ENCODE data around the gene EMSY. TPM values are rescaled to one million over a fixed set of nuclear protein-coding genes. Genes with fewer than 3 reads are reported as not detected.

EMSY gene
- total RNA-seq, 6 experiments from 2014 or later = 6.1 to 15.2 (median 7.2) TPM

GRCh38 chr11:76459299-76459698 lies 14.5 kb downstream of the EMSY start:
- intact Hi-C loops (cut with DNase I) = no loop called here
- Histone ChIP-seq H3K4me3 (no peak overlapping the region), H3K27me3 (no peaks in the 10 kb centered on the region), H3K27ac (no peak overlapping the region), H3K36me3 (peaks cover 0 to 29% (median 1%) of the 10 kb centered on the region in 4 donors), H3K9me3 (no peaks in the 10 kb centered on the region), H3K4me1 (no peaks in the 10 kb centered on the region)
- peak; percentile 17 to 38 (median 30) for TF ChIP-seq CTCF (IDR thresholded peaks at IDR 0.05)
- TF ChIP-seq POLR2A (IDR thresholded peaks at IDR 0.05) = no peak
- ATAC-seq (no peak), DNase-seq (no peak)
- WGBS (ENCODE audit: insufficient coverage, low coverage, low lambda C conversion rate, missing lambda C conversion rate) = 75% methylated on average over 4 of the region's 4 CpGs

- 84% methylated on average over 3 of the region's 3 CpGs for WGBS (ENCODE audit: insufficient coverage, low coverage, low lambda C conversion rate, missing lambda C conversion rate)
- TF ChIP-seq POLR2A (IDR thresholded peaks at IDR 0.05) (no peak), CTCF (IDR thresholded peaks at IDR 0.05) (no peak)
- Histone ChIP-seq H3K36me3 (peaks cover 0 to 30% (median 1%) of the 10 kb centered on the region in 4 donors), H3K4me1 (no peaks in the 10 kb centered on the region), H3K27ac (no peak overlapping the region), H3K4me3 (no peak overlapping the region), H3K9me3 (no peaks in the 10 kb centered on the region), H3K27me3 (no peaks in the 10 kb centered on the region)
- intact Hi-C loops (cut with DNase I) = no loop called here
- DNase-seq (no peak), ATAC-seq (no peak)
These were observed 15.0 kb downstream of the EMSY start for GRCh38 chr11:76459846-76460245.

- Histone ChIP-seq H3K36me3 (peaks cover 0 to 26% (median 1%) of the 10 kb centered on the region in 4 donors), H3K4me3 (no peak overlapping the region), H3K27ac (no peak overlapping the region), H3K4me1 (no peaks in the 10 kb centered on the region), H3K9me3 (no peaks in the 10 kb centered on the region), H3K27me3 (no peaks in the 10 kb centered on the region)
- ATAC-seq (no peak), DNase-seq (no peak)
- TF ChIP-seq POLR2A (IDR thresholded peaks at IDR 0.05) = no peak
- no peak for TF ChIP-seq CTCF (IDR thresholded peaks at IDR 0.05)
- intact Hi-C loops (cut with DNase I) = no loop called here
These were observed 17.5 kb downstream of the EMSY start for GRCh38 chr11:76462317-76462716.

- H3K36me3 ChIP-seq = peaks cover 0 to 9% (median 3%) of the 10 kb centered on the region in 4 donors
- intact Hi-C loops (cut with DNase I) = no loop called here
- no peaks in the 10 kb centered on the region for H3K9me3 ChIP-seq
- TF ChIP-seq POLR2A (IDR thresholded peaks at IDR 0.05) (no peak), CTCF (IDR thresholded peaks at IDR 0.05) (no peak)
- no peaks in the 10 kb centered on the region for H3K27me3 ChIP-seq
- no peak for DNase-seq
- no peaks in the 10 kb centered on the region for H3K4me1 ChIP-seq
- WGBS (ENCODE audit: insufficient coverage, low coverage, low lambda C conversion rate, missing lambda C conversion rate) = 97% methylated on average over 4 of the region's 4 CpGs
- no peak for ATAC-seq
- H3K4me3 ChIP-seq = no peak overlapping the region
- no peak overlapping the region for H3K27ac ChIP-seq
These were observed 20.9 kb downstream of the EMSY start for GRCh38 chr11:76465701-76466100.

GRCh38 chr11:76466666-76467065 lies 21.8 kb downstream of the EMSY start:
- intact Hi-C loops (cut with DNase I) = no loop called here
- Histone ChIP-seq H3K4me1 (no peaks in the 10 kb centered on the region), H3K36me3 (peaks cover 0 to 9% (median 3%) of the 10 kb centered on the region in 4 donors), H3K27ac (no peak overlapping the region), H3K27me3 (no peaks in the 10 kb centered on the region), H3K9me3 (no peaks in the 10 kb centered on the region), H3K4me3 (no peak overlapping the region)
- DNase-seq (no peak), ATAC-seq (no peak)
- TF ChIP-seq POLR2A (IDR thresholded peaks at IDR 0.05) (no peak), CTCF (IDR thresholded peaks at IDR 0.05) (no peak)

Data from right lobe of liver (tissue), 6 donors.